ENCODE data around the gene TRIML2.

GRCh38 chr4:188143731-188144130, 34.3 kb upstream of the TRIML2 start:
- TF ChIP-seq, protein P1, sequence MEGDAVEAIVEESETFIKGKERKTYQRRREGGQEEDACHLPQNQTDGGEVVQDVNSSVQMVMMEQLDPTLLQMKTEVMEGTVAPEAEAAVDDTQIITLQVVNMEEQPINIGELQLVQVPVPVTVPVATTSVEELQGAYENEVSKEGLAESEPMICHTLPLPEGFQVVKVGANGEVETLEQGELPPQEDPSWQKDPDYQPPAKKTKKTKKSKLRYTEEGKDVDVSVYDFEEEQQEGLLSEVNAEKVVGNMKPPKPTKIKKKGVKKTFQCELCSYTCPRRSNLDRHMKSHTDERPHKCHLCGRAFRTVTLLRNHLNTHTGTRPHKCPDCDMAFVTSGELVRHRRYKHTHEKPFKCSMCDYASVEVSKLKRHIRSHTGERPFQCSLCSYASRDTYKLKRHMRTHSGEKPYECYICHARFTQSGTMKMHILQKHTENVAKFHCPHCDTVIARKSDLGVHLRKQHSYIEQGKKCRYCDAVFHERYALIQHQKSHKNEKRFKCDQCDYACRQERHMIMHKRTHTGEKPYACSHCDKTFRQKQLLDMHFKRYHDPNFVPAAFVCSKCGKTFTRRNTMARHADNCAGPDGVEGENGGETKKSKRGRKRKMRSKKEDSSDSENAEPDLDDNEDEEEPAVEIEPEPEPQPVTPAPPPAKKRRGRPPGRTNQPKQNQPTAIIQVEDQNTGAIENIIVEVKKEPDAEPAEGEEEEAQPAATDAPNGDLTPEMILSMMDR (conservative IDR thresholded peaks at IDR 0.05), result no peak
- TF ChIP-seq ZFX (IDR thresholded peaks at IDR 0.05), result no peak

All from C4-2B (cell line).